ENCODE results near the gene PRKG1. TPM values are rescaled to one million over a fixed set of nuclear protein-coding genes. Genes with fewer than 3 reads are reported as not detected.

The PRKG1 gene
- total and polyA plus RNA-seq, 2 donors from 2014 or later: 3.6 to 14.8 TPM

- no peak for TF ChIP-seq CTCF (IDR thresholded peaks at IDR 0.05; ENCODE audit: borderline replicate concordance, extremely low read depth, insufficient read depth)
- Histone ChIP-seq H3K27me3 (ENCODE audit: control insufficient read depth, insufficient read depth, low read length) (no peaks in the 10 kb centered on the region), H3K9me3 (ENCODE audit: control insufficient read depth in 2 of 3, insufficient read depth in 1 of 3, low read length in 3 of 3) (no peaks in the 10 kb centered on the region), H3K9ac (ENCODE audit: low read length in 3 of 3) (no peak overlapping the region), H3K4me1 (ENCODE audit: control insufficient read depth in 2 of 3, insufficient read depth in 2 of 3, low read depth in 1 of 3, low read length in 3 of 3) (peaks cover 0 to 4% (median 3%) of the 10 kb centered on the region in 3 donors), H3K27ac (ENCODE audit: low read depth in 2 of 2, low read length in 2 of 2) (no peak overlapping the region), H3K4me3 (ENCODE audit: low read length in 3 of 3) (no peak overlapping the region), H3K36me3 (ENCODE audit: control insufficient read depth in 2 of 3, insufficient read depth in 3 of 3, low read length in 3 of 3) (no peaks in the 10 kb centered on the region)
- intact Hi-C loops (cut with DNase I): no loop called here
- FAIRE-seq: no peak
- no peak for DNase-seq
Measured at GRCh38 chr10:52217531-52217930, 1143.2 kb downstream of the PRKG1 start.

DNA sequence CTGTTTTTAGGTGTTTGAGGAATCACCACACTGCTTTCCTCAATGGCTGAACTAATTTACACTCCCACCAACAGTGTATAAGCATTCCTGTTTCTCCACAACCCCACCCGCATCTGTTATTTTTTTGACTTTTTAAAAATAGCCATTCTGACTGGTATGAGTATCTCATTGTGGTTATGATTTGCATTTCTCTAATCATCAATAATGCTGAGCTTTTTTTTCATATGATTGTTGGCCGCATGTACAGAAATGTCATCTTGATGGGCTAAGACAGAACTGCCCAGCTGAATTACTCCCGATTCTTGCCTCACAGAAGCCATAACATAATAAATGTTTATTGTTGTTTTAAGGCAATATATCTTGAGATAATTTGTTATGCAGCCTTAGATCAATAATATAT is 1146.7 kb downstream of the PRKG1 start:
- H3K4me3 ChIP-seq (ENCODE audit: low read length in 3 of 3): no peak overlapping the region
- H3K27me3 ChIP-seq (ENCODE audit: control insufficient read depth, insufficient read depth, low read length): no peaks in the 10 kb centered on the region
- no peak overlapping the region for H3K9ac ChIP-seq (ENCODE audit: low read length in 3 of 3)
- intact Hi-C loops (cut with DNase I): no loop called here
- H3K9me3 ChIP-seq (ENCODE audit: control insufficient read depth in 2 of 3, insufficient read depth in 1 of 3, low read length in 3 of 3): no peaks in the 10 kb centered on the region
- no peak for TF ChIP-seq CTCF (IDR thresholded peaks at IDR 0.05; ENCODE audit: borderline replicate concordance, extremely low read depth, insufficient read depth)
- DNase-seq (no peak), FAIRE-seq (no peak)
- peaks cover 0 to 3% (median 0%) of the 10 kb centered on the region in 3 donors for H3K4me1 ChIP-seq (ENCODE audit: control insufficient read depth in 2 of 3, insufficient read depth in 2 of 3, low read depth in 1 of 3, low read length in 3 of 3)
- H3K27ac ChIP-seq (ENCODE audit: low read depth in 2 of 2, low read length in 2 of 2): no peak overlapping the region
- no peaks in the 10 kb centered on the region for H3K36me3 ChIP-seq (ENCODE audit: control insufficient read depth in 2 of 3, insufficient read depth in 3 of 3, low read length in 3 of 3)

- TF ChIP-seq CTCF (IDR thresholded peaks at IDR 0.05; ENCODE audit: borderline replicate concordance, extremely low read depth, insufficient read depth): no peak
Measured at GRCh38 chr10:52221923-52222322, 1147.6 kb downstream of the PRKG1 start.

GRCh38 chr10:52226197-52226847 is 1152.0 kb downstream of the PRKG1 start:
- Histone ChIP-seq H3K36me3 (ENCODE audit: control insufficient read depth in 2 of 3, insufficient read depth in 3 of 3, low read length in 3 of 3) (no peaks in the 10 kb centered on the region), H3K27ac (ENCODE audit: low read depth in 2 of 2, low read length in 2 of 2) (no peak overlapping the region), H3K9ac (ENCODE audit: low read length in 3 of 3) (no peak overlapping the region), H3K4me1 (ENCODE audit: control insufficient read depth in 2 of 3, insufficient read depth in 2 of 3, low read depth in 1 of 3, low read length in 3 of 3) (no peaks in the 10 kb centered on the region), H3K4me3 (ENCODE audit: low read length in 3 of 3) (no peak overlapping the region), H3K9me3 (ENCODE audit: control insufficient read depth in 2 of 3, insufficient read depth in 1 of 3, low read length in 3 of 3) (no peaks in the 10 kb centered on the region), H3K27me3 (ENCODE audit: control insufficient read depth, insufficient read depth, low read length) (no peaks in the 10 kb centered on the region)
- intact Hi-C loops (cut with DNase I): no loop called here
- no peak for DNase-seq
- no peak for FAIRE-seq
- no peak for TF ChIP-seq CTCF (IDR thresholded peaks at IDR 0.05; ENCODE audit: borderline replicate concordance, extremely low read depth, insufficient read depth)

More at GRCh38 chr10:52221923-52222322, 1147.6 kb downstream of the PRKG1 start:
- H3K9me3 ChIP-seq (ENCODE audit: control insufficient read depth in 2 of 3, insufficient read depth in 1 of 3, low read length in 3 of 3): no peaks in the 10 kb centered on the region
- H3K36me3 ChIP-seq (ENCODE audit: control insufficient read depth in 2 of 3, insufficient read depth in 3 of 3, low read length in 3 of 3): no peaks in the 10 kb centered on the region
- intact Hi-C loops (cut with DNase I): no loop called here
- H3K27ac ChIP-seq (ENCODE audit: low read depth in 2 of 2, low read length in 2 of 2): no peak overlapping the region
- FAIRE-seq (no peak), DNase-seq (no peak)
- H3K4me3 ChIP-seq (ENCODE audit: low read length in 3 of 3): no peak overlapping the region
- H3K4me1 ChIP-seq (ENCODE audit: control insufficient read depth in 2 of 3, insufficient read depth in 2 of 3, low read depth in 1 of 3, low read length in 3 of 3): peaks cover 0 to 1% (median 0%) of the 10 kb centered on the region in 3 donors
- H3K27me3 ChIP-seq (ENCODE audit: control insufficient read depth, insufficient read depth, low read length): no peaks in the 10 kb centered on the region
- H3K9ac ChIP-seq (ENCODE audit: low read length in 3 of 3): no peak overlapping the region
